Transverse colon (tissue), 4 donors: Measurements from ENCODE around the gene GLB1L2. TPM values are rescaled to one million over a fixed set of nuclear protein-coding genes. Genes with fewer than 3 reads are reported as not detected.
A peak's percentile ranks its signal among the peaks of the same experiment; 100 is the strongest.

ENCODE experiments used
- DNase-seq: peaks from one replicate; pipeline ENCODE4 v3.0.0-alpha.2; 2019
- H3K27ac ChIP-seq, 4 donors: fragments of 200-600 bp; sonication (generic); 2 replicates each; pipeline ENCODE4 v1.5.1; 2016 to 2018; ENCODE audit warnings: inconsistent platforms in 4 of 4
- H3K27me3 ChIP-seq: fragments of 200-600 bp; sonication (generic); 2 replicates; pipeline ENCODE4 v1.5.1; 2017; ENCODE audit warnings: inconsistent platforms
- H3K36me3 ChIP-seq, 4 donors: fragments of 200-600 bp; sonication (generic); 2 replicates each; pipeline ENCODE4 v1.5.1; 2017 to 2019; ENCODE audit warnings: inconsistent platforms in 4 of 4
- H3K4me1 ChIP-seq, 4 donors: fragments of 200-600 bp; sonication (generic); 2 replicates each; pipeline ENCODE4 v1.5.1; 2017 to 2020; ENCODE audit warnings: inconsistent platforms in 4 of 4
- H3K4me3 ChIP-seq, 4 donors: fragments of 200-600 bp; sonication (generic); 1 replicate in 1 of 4; 2 replicates in 3 of 4; pipeline versions ENCODE4 v1.5.1 to v1.6.1; 2017 to 2019; ENCODE audit warnings: inconsistent platforms in 4 of 4
- H3K9me3 ChIP-seq, 2 donors: fragments of 200-600 bp; sonication (generic); 2 replicates each; pipeline ENCODE4 v1.5.1; 2017 to 2019; ENCODE audit warnings: inconsistent platforms in 2 of 2
- EP300 ChIP-seq: sonication (generic); formaldehyde crosslinking; IDR thresholded peaks from one replicate; pipeline ENCODE4 v1.6.1; 2017; ENCODE audit warnings: antibody characterized with exemption, low read depth
- POLR2A ChIP-seq: fragments of 450-650 bp; IDR thresholded peaks from one replicate; pipeline ENCODE4 v1.6.1; 2016; ENCODE audit warnings: antibody characterized with exemption, mild to moderate bottlenecking, moderate library complexity
- POLR2AphosphoS5 ChIP-seq, 3 donors: sonication (generic); formaldehyde crosslinking; IDR thresholded peaks; one replicate each; pipeline ENCODE4 v1.6.1; 2016; ENCODE audit warnings: antibody characterized with exemption in 3 of 3
- WGBS, 2 donors: methylation state at CpG; one replicate each; pipeline ENCODE4 v1.1.5; 2018; ENCODE audit warnings: low coverage in 1 of 2; 5-methylcytosine and 5-hydroxymethylcytosine counted together
- in situ Hi-C, 4 donors: fragments of 200-750 bp; cut with MboI; loops; one replicate each; pipeline versions ENCODE4 v1.15.0 to v1.15.1; 2017; ENCODE audit warnings: low sequenced_read_pairs in 3 of 4, low pct_ligation_motif_present in 1 of 4, low pct_unique_long_range_greater_than_20kb in 1 of 4
- intact Hi-C: fragments of 100-400 bp; cut with DNase I; formaldehyde crosslinking; loops from one replicate; pipeline ENCODE4 v1.15.1; 2023; ENCODE audit warnings: low total_unique reads
- total RNA-seq, 4 donors: library from RNA; depleted of rRNA; stranded (reverse); fragments of >200 nt; gene quantifications; one replicate each; pipeline ENCODE4 v1.1.0, GENCODE V29; 2016
- TF ChIP-seq, protein P1 (sequence below), 5 experiments: fragments of 200-600 bp in 3 of 5; fragments of 450-650 bp in 2 of 5; sonication (generic) in 3 of 5; IDR thresholded peaks; 1 replicate in 2 of 5; 2 replicates in 3 of 5; pipeline ENCODE4 v1.5.1; 2016 to 2017; ENCODE audit warnings: antibody characterized with exemption in 5 of 5, inconsistent platforms in 3 of 5, mild to moderate bottlenecking in 2 of 5, moderate library complexity in 1 of 5

GLB1L2 gene
- total RNA-seq, 4 donors from 2014 or later = 26.2 to 39.5 (median 35.3) TPM

GRCh38 chr11:134409552-134410429 is 78.0 kb downstream of the GLB1L2 start:
- TF ChIP-seq, protein P1, sequence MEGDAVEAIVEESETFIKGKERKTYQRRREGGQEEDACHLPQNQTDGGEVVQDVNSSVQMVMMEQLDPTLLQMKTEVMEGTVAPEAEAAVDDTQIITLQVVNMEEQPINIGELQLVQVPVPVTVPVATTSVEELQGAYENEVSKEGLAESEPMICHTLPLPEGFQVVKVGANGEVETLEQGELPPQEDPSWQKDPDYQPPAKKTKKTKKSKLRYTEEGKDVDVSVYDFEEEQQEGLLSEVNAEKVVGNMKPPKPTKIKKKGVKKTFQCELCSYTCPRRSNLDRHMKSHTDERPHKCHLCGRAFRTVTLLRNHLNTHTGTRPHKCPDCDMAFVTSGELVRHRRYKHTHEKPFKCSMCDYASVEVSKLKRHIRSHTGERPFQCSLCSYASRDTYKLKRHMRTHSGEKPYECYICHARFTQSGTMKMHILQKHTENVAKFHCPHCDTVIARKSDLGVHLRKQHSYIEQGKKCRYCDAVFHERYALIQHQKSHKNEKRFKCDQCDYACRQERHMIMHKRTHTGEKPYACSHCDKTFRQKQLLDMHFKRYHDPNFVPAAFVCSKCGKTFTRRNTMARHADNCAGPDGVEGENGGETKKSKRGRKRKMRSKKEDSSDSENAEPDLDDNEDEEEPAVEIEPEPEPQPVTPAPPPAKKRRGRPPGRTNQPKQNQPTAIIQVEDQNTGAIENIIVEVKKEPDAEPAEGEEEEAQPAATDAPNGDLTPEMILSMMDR (IDR thresholded peaks at IDR 0.05) = no peak
- TF ChIP-seq EP300 (no peak), POLR2AphosphoS5 (IDR thresholded peaks at IDR 0.05) (no peak), POLR2A (no peak)
- H3K9me3 ChIP-seq = no peaks in the 10 kb centered on the region
- in situ Hi-C loops = no loop called here
- WGBS, 2 donors = 78% methylated on average over 15 of the region's 15 CpGs; no CpG with 5 or more reads in 1 of the 2 donors
- intact Hi-C loops = no loop called here
- DNase-seq = no peak
- H3K27ac ChIP-seq = no peak overlapping the region
- peaks cover 77% of the 10 kb centered on the region for H3K27me3 ChIP-seq
- H3K4me3 ChIP-seq = no peak overlapping the region
- no peaks in the 10 kb centered on the region for H3K36me3 ChIP-seq
- peaks cover 0 to 15% (median 13%) of the 10 kb centered on the region in 4 donors for H3K4me1 ChIP-seq

DNA sequence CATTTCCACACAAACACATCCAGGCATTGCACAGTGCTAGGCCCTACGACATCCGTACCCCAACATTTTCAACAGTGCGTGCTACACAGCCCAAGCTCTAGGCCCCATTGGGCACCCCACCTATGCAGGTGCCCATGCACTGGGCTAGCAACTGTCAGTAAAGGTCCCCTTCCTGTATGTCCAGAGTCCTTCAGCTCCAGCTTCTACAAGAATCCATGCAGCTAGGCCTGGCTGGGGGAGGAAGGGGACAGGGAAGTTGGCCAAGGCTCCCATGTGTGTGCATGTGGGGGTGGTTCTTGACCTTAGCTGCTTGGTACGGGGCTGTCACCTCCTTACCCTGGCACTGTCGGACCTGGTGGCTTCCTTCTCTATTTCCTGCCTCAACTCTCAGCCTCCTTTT is 79.0 kb downstream of the GLB1L2 start:
- WGBS, 2 donors = 73 to 90% methylated on average over 2 to 5 of the region's 5 CpGs
- TF ChIP-seq, protein P1 (IDR thresholded peaks at IDR 0.05) = no peak
- TF ChIP-seq POLR2A = no peak
- TF ChIP-seq POLR2AphosphoS5 (IDR thresholded peaks at IDR 0.05) = no peak
- TF ChIP-seq EP300 = no peak
- H3K27ac ChIP-seq = no peak overlapping the region
- in situ Hi-C loops (no loop called here), intact Hi-C loops (no loop called here)
- peaks cover 77% of the 10 kb centered on the region for H3K27me3 ChIP-seq
- H3K9me3 ChIP-seq = no peaks in the 10 kb centered on the region
- no peak for DNase-seq
- H3K36me3 ChIP-seq = no peaks in the 10 kb centered on the region
- peaks cover 0 to 15% (median 13%) of the 10 kb centered on the region in 4 donors for H3K4me1 ChIP-seq
- H3K4me3 ChIP-seq = no peak overlapping the region

GRCh38 chr11:134412203-134413042 is 80.6 kb downstream of the GLB1L2 start, which contains the start of gene B3GAT1:
B3GAT1 (minus strand) TSS chr11:134412242; CDS start chr11:134387659, 24,583 bp downstream.
- peak within 1 kb of the TSS in 2 of 4 donors; percentile 23 to 46 for H3K4me3 ChIP-seq
- DNase-seq = peak; percentile 12
- H3K27me3 ChIP-seq = peaks cover 81% of the 10 kb centered on the region

GRCh38 chr11:134413043-134413825 is 81.4 kb downstream of the GLB1L2 start:
- peaks cover 86% of the 10 kb centered on the region for H3K27me3 ChIP-seq
- H3K4me1 ChIP-seq = peaks cover 0 to 15% (median 13%) of the 10 kb centered on the region in 4 donors
- WGBS, 2 donors = 12 to 29% methylated on average over 5 to 22 of the region's 22 CpGs
- in situ Hi-C loops = no loop called here
- H3K27ac ChIP-seq = no peak overlapping the region
- peak overlapping the region in 1 of 4 donors; percentile 42 for H3K4me3 ChIP-seq
- DNase-seq = no peak
- no peaks in the 10 kb centered on the region for H3K36me3 ChIP-seq
- TF ChIP-seq EP300 = no peak
- no peak for TF ChIP-seq POLR2AphosphoS5 (IDR thresholded peaks at IDR 0.05)
- no peak for TF ChIP-seq POLR2A
- TF ChIP-seq, protein P1 (IDR thresholded peaks at IDR 0.05) = no peak
- H3K9me3 ChIP-seq = no peaks in the 10 kb centered on the region
- intact Hi-C loops = no loop called here

More at GRCh38 chr11:134412203-134413042, 80.6 kb downstream of the GLB1L2 start, which contains the start of gene B3GAT1:
- TF ChIP-seq POLR2A = no peak
- H3K4me1 ChIP-seq = peaks cover 0 to 15% (median 13%) of the 10 kb centered on the region in 4 donors
- WGBS, 2 donors = 3% methylated on average over 39 of the region's 94 CpGs; no CpG with 5 or more reads in 1 of the 2 donors
- in situ Hi-C loops = no loop called here
- intact Hi-C loops = no loop called here
- no peaks in the 10 kb centered on the region for H3K36me3 ChIP-seq
- H3K9me3 ChIP-seq = no peaks in the 10 kb centered on the region
- no peak within 1 kb of the TSS for H3K27ac ChIP-seq
